ENCODE results near the gene TIGD1. TPM values are rescaled to one million over a fixed set of nuclear protein-coding genes. Genes with fewer than 3 reads are reported as not detected.
"Not testable (repeated sequence)": the region's sequence is repeated elsewhere in the genome, so short reads cannot be mapped to it uniquely, and the experiment has no call there.

Gene TIGD1
- total RNA-seq, 3 donors from 2014 or later: 10.5 to 11.7 (median 11.5) TPM

DNA sequence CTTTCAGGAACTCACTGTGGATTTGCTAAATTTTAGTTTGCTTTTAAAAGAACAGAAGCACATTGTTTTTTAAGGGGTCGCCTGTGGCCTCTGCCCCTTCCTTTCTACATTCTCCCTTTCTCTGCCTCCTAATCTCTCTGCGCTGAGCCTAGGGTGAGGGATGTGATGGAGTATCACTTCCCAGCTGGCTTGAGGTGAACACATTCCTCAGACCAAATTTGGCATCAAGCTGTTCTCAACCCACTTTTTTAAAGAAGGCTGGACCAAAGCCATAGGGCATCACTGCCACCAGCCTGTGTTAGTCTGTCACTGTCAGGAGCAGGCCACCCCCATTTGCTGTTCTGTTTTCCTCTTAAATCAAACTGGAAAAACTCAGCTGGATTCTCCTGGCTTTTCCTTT lies 27.5 kb upstream of the TIGD1 start:
- ATAC-seq (no peak), DNase-seq (no peak)
- peaks cover 45% of the 10 kb centered on the region for H3K36me3 Mint-ChIP-seq (ENCODE audit: insufficient read depth)
- no peak overlapping the region for H3K4me3 Mint-ChIP-seq
- H3K9me3 Mint-ChIP-seq: no peaks in the 10 kb centered on the region
- H3K27me3 Mint-ChIP-seq (ENCODE audit: low read depth): no peaks in the 10 kb centered on the region
- no peaks in the 10 kb centered on the region for H3K4me1 Mint-ChIP-seq (ENCODE audit: low read depth)

DNA sequence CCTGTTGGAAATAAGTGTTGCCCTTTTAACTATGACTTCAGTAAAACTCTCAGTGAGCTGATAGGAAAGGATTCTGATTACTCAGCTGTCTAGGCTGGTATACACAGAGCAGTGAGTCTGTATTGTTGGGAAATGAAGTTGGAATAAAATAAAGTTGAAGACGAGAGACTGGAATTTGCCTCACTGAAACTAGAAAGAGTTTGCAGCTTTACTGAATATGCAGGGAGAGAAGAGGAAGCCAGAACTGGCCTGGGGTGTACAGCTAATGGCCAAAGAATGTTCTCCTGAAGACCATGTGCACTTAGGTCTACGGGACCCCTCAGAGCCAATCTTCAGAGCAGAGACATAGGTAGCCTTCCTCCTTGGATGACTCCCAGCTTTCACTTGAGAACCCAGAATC lies 26.6 kb upstream of the TIGD1 start:
- no peaks in the 10 kb centered on the region for H3K27me3 Mint-ChIP-seq (ENCODE audit: low read depth)
- H3K36me3 Mint-ChIP-seq (ENCODE audit: insufficient read depth): peaks cover 38% of the 10 kb centered on the region
- H3K4me3 Mint-ChIP-seq: no peak overlapping the region
- H3K4me1 Mint-ChIP-seq (ENCODE audit: low read depth): no peaks in the 10 kb centered on the region
- no peak for ATAC-seq
- H3K9me3 Mint-ChIP-seq: no peaks in the 10 kb centered on the region
- DNase-seq: no peak

DNA sequence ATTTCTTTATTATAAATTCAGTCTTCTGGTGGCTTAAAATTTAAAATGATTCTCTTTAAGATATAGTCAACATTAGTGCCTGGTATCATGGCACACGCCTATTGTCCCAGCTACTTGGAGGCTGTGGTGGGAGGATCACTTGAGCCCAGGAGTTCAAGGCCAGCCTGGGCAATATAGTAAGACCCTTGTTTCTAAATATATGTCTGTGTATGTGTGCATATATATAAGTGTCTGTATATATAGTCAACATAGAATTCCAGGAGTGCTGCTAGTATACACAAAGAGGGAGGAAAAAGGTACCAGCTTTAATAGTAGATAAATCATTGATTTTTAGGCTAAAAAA lies 25.0 kb upstream of the TIGD1 start:
- ATAC-seq: no peak
- peaks cover 27% of the 10 kb centered on the region for H3K36me3 Mint-ChIP-seq (ENCODE audit: insufficient read depth)

DNA sequence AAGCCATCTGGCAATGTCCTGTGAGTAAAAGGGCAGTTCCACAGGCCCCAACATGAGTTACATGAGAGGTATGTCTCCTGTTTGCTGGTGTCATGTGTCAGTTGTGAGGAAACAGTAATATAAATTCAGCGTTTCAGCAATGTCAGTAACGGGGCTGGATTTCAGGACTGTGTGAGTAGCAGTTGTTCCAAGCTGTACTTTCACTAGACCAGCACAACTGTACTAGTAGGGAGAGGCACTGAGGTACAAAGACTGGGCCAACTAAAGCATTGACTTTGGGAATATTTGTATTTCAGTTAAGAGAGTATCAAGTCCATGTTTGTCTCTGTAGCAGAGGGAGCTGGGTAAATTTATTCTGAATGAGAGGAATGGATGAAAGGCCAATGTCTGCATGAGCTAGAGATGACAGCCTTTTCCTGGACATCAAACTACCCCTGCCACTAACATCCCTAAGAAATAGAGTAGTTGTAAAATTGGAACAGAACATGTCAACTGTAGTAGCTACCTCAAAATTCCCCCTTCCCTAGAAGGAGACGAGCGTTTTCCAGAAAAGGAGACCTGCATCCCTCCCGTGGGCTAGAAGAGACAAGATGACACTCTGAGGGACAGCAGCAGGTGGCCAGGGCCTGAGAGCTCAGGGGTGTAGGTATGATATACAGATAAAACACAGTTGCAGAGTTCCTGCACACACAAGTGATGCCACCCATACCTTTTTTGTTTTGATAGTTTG lies 24.5 kb upstream of the TIGD1 start:
- DNase-seq (no peak), ATAC-seq (no peak)
- H3K4me3 Mint-ChIP-seq: no peak overlapping the region
- H3K9me3 Mint-ChIP-seq: no peaks in the 10 kb centered on the region
- H3K36me3 Mint-ChIP-seq (ENCODE audit: insufficient read depth): peaks cover 26% of the 10 kb centered on the region
- H3K27me3 Mint-ChIP-seq (ENCODE audit: low read depth): no peaks in the 10 kb centered on the region
- H3K4me1 Mint-ChIP-seq (ENCODE audit: low read depth): no peaks in the 10 kb centered on the region

More for the DNA sequence above, 25.0 kb upstream of the TIGD1 start:
- no peak overlapping the region for H3K4me3 Mint-ChIP-seq
- H3K27me3 Mint-ChIP-seq (ENCODE audit: low read depth): no peaks in the 10 kb centered on the region
- DNase-seq: no peak
- no peaks in the 10 kb centered on the region for H3K9me3 Mint-ChIP-seq
- no peaks in the 10 kb centered on the region for H3K4me1 Mint-ChIP-seq (ENCODE audit: low read depth)

DNA sequence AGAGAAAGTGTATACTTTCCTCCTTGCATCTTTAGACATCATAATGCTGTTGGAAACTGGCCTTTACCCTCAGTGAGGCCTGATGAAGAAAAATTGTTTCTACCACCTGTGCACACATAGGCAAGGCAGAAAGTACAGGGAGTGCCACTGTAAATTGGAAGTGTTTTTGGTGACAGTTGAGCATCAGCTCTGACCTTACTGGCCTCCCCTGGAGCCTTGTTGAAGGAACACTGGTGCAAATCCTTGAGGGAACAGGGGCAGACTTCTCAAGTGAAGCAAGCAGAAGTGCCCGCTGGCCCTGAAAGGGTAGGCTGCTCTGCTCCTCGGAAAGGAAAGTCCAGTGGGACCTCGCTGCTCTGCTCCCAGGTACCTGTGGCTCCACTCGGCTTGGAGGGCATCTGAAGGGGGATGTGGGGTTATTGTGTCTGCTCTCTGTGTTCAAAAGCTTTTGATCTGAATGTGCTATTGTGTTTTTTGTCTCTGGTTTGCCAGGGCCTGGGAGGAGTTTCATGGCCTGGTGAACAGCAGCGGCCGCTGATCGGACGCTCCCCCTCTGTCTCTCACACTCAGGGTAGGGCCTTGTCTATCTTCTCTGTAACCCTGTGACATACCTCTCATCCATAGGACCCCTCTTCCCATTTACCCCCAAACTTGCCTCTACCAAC lies 23.5 kb upstream of the TIGD1 start:
- Mint-ChIP-seq H3K9me3 (no peaks in the 10 kb centered on the region), H3K4me3 (no peak overlapping the region), H3K27me3 (ENCODE audit: low read depth) (no peaks in the 10 kb centered on the region), H3K4me1 (ENCODE audit: low read depth) (no peaks in the 10 kb centered on the region), H3K36me3 (ENCODE audit: insufficient read depth) (peaks cover 32% of the 10 kb centered on the region)
- DNase-seq: no peak
- no peak for ATAC-seq

DNA sequence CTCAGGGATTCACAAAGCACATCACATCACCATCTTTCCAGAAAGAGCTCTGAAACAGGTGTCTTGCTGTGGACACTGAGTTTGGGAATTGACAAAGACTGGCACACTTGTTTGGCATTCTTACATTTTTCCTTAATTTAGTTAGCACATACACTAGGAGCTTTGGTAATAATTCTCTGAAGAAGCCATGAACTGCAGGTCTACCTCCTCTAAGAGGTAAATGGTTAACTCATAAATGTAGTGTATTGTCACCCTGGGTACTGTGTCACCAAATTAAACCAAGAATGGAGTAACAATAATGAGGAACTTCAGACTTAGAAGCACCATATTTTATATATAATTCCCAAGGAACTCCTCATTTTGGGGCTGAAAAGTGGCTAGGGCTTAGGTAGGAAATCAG lies 22.7 kb upstream of the TIGD1 start:
- no peak for ATAC-seq
- Mint-ChIP-seq H3K4me3 (no peak overlapping the region), H3K36me3 (ENCODE audit: insufficient read depth) (peaks cover 39% of the 10 kb centered on the region), H3K27me3 (ENCODE audit: low read depth) (no peaks in the 10 kb centered on the region), H3K9me3 (no peaks in the 10 kb centered on the region), H3K4me1 (ENCODE audit: low read depth) (no peaks in the 10 kb centered on the region)
- no peak for DNase-seq

DNA sequence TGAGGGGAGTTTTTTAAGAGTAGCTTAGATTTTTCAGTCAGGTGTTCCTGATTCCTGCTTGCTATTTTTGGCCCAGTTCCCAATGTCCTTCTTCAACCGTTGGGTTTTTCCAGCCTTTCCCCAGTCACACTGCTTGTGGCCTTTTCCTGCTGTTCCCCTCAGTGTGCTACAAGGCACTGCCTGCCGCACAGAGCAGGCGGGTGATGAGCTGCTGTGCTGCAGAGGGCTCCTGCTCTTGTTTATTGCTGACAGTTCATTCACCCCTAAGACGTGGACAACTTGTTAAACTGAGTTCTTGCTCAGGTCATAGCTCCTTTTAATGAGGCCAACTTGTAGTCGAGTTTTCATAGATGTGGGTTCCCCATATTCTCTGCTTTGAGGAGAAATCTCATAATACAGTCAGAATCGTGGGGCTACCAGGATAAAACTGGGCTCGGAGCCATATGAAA lies 20.7 kb upstream of the TIGD1 start:
- no peaks in the 10 kb centered on the region for H3K9me3 Mint-ChIP-seq
- no peak overlapping the region for H3K4me3 Mint-ChIP-seq
- no peaks in the 10 kb centered on the region for H3K4me1 Mint-ChIP-seq (ENCODE audit: low read depth)
- ATAC-seq (no peak), DNase-seq (no peak)
- H3K36me3 Mint-ChIP-seq (ENCODE audit: insufficient read depth): peaks cover 42% of the 10 kb centered on the region
- H3K27me3 Mint-ChIP-seq (ENCODE audit: low read depth): no peaks in the 10 kb centered on the region

DNA sequence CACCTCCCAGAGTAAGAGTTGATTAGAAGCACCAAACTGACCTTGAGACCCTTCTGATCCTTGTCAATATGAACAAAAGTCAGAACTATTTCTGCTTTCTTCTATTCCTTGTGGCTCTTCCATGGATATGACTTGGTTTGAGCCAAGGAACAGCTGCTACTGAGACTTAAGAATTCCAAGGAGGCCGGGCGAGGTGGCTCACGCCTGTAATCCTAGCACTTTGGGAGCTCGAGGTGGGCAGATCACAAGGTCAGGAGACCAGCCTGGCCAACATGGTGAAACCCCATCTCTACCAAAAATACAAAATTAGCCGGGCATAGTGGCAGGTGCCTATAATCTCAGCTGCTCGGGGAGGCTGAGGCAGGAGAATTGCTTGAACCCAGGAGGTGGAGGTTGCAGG lies 20.1 kb upstream of the TIGD1 start:
- H3K4me1 Mint-ChIP-seq (ENCODE audit: low read depth); H3K9me3 Mint-ChIP-seq; ATAC-seq; H3K4me3 Mint-ChIP-seq; H3K27me3 Mint-ChIP-seq (ENCODE audit: low read depth); DNase-seq: not testable (repeated sequence)
- peaks cover 44% of the 10 kb centered on the region for H3K36me3 Mint-ChIP-seq (ENCODE audit: insufficient read depth)

DNA sequence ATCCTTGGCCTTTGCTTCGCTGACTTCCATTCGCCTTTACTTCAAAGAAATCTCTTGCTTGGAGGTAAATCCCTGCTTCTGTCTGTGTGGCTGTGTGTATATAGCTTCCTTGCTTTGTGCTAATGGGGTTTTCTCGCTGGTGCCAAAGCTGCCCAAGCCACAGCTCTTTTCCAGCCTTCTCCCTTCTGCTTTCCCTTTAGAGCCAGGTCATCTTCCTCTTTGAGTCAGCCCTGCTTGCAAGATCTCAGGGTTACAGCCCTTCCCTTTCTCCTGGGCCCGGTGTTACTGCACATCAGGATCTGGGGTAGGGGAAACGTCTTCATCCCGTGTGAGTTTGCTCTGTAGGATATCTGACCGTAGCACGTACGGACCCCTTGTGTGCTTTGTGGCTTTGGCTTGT lies 19.2 kb upstream of the TIGD1 start:
- DNase-seq (no peak), ATAC-seq (no peak)
- Mint-ChIP-seq H3K4me3 (no peak overlapping the region), H3K4me1 (ENCODE audit: low read depth) (no peaks in the 10 kb centered on the region), H3K36me3 (ENCODE audit: insufficient read depth) (peaks cover 46% of the 10 kb centered on the region), H3K27me3 (ENCODE audit: low read depth) (no peaks in the 10 kb centered on the region), H3K9me3 (no peaks in the 10 kb centered on the region)

DNA sequence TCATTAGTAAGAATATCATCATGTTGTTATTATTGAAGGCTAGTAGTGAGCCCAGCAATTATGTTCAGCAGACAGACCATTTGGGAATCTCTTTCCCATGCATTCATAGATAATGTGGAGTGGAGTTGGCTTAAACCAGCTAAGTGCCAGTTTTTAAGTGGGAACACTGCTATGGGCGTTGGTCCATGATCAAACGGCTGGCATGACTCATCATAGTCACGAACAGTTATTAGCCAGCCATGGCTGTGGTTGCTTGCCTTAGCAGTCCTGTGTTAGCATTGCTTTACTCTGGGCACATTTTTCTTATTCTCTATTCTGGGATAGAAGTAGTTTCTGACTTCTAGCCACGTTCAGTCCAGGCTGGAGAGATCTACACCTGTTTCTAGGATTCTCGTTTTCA lies 17.8 kb upstream of the TIGD1 start:
- ATAC-seq (no peak), DNase-seq (no peak)
- H3K4me3 Mint-ChIP-seq: no peak overlapping the region
- H3K36me3 Mint-ChIP-seq (ENCODE audit: insufficient read depth): peaks cover 52% of the 10 kb centered on the region
- no peaks in the 10 kb centered on the region for H3K27me3 Mint-ChIP-seq (ENCODE audit: low read depth)
- H3K9me3 Mint-ChIP-seq: no peaks in the 10 kb centered on the region
- no peaks in the 10 kb centered on the region for H3K4me1 Mint-ChIP-seq (ENCODE audit: low read depth)

DNA sequence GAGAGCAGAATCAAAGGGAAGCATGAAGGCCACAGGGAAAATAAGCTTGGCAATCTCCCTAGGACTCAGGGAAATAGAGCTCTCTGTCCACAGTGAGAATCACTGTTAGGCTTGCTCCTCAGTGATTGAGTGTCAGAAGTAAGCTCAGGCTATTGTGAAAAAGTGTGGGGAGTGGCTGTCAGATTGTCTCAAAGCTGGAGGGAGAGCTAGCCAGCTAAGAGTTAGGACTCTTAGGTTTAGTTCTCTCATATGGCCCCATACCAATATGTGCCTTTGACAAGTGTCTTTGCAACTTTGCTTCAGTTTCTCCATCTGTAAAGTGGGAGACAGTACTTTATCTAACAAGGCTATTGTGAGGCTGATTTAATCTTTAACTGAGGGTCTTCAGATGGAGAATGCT lies 17.4 kb upstream of the TIGD1 start:
- Mint-ChIP-seq H3K4me1 (ENCODE audit: low read depth) (no peaks in the 10 kb centered on the region), H3K27me3 (ENCODE audit: low read depth) (no peaks in the 10 kb centered on the region), H3K9me3 (no peaks in the 10 kb centered on the region), H3K36me3 (ENCODE audit: insufficient read depth) (peaks cover 53% of the 10 kb centered on the region), H3K4me3 (no peak overlapping the region)
- no peak for DNase-seq
- ATAC-seq: no peak

DNA sequence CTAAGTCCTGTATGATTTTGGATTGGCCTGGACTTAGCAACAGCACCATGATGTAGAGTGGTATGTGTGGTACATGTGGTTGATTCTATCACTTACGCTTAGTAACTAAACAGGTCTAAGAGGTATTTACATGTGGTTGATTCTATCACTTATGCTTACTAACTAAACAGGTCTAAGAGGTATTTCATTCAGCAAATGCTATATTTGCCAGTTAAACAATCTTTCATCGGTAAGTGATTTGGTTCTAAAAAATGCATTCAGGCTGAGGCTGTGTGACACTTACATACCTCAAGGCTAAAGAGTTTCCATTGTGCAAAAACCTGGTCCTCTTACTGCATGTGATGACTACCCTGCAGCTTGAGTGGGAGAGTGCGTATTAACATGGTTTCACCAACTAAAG lies 13.2 kb upstream of the TIGD1 start:
- peaks cover 51% of the 10 kb centered on the region for H3K36me3 Mint-ChIP-seq (ENCODE audit: insufficient read depth)
- ATAC-seq (peak in 1 of 2 donors; percentile 37), DNase-seq (no peak)
- no peaks in the 10 kb centered on the region for H3K4me1 Mint-ChIP-seq (ENCODE audit: low read depth)
- H3K4me3 Mint-ChIP-seq: no peak overlapping the region
- H3K9me3 Mint-ChIP-seq: no peaks in the 10 kb centered on the region
- no peaks in the 10 kb centered on the region for H3K27me3 Mint-ChIP-seq (ENCODE audit: low read depth)

DNA sequence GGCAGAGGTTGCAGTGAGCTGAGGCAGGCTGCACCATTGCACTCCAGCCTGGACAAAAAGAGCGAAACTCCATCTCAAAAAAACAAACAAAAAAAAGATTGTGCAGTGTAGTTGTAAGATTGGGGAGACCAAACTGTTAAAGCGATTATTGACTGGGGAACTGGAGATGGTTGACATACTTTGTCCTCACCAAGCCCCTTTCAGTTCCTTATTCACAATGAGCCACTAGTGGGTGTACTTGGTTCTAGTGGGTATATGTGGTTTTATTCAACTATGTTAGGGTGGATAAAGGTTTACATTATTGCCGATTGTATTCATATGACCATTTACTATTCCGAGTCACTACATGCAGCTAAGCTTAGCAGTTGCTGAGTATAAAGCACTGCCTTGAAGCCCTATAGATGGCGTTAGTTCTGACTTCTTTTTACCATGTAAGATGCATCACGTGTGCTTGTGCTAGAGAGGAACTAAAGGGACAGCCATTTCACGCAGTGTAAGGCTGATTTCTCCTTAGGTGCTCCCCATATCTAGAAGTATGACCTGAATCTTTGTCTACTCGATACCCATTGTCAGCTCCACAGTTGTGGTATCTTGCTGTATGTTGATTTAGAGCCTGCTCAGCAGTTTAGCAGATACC lies 12.3 kb upstream of the TIGD1 start:
- no peaks in the 10 kb centered on the region for H3K27me3 Mint-ChIP-seq (ENCODE audit: low read depth)
- peaks cover 48% of the 10 kb centered on the region for H3K36me3 Mint-ChIP-seq (ENCODE audit: insufficient read depth)
- no peak for ATAC-seq
- H3K4me3 Mint-ChIP-seq: no peak overlapping the region
- no peak for DNase-seq
- H3K9me3 Mint-ChIP-seq: no peaks in the 10 kb centered on the region
- H3K4me1 Mint-ChIP-seq (ENCODE audit: low read depth): no peaks in the 10 kb centered on the region

DNA sequence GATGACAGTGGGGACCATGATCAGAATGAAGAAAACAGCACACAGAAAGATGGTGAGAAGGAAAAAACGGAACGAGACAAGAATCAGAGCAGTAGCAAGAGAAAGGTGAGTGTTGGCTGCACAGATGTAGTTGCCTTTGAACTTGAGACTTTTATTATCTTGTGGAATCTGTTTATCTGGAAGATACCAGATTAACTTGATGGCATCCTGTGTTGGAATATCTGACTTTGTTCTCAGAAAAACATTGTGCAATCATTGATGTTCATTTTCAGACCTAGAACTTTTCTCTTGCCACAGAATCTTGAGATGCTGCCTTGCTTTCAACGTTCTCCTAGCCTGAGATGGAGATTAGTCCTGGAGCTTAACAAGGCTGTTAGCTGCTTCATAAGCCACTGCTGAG lies 6.1 kb upstream of the TIGD1 start:
- Mint-ChIP-seq H3K9me3 (no peaks in the 10 kb centered on the region), H3K4me1 (ENCODE audit: low read depth) (peaks cover 48% of the 10 kb centered on the region), H3K36me3 (ENCODE audit: insufficient read depth) (peaks cover 49% of the 10 kb centered on the region), H3K27me3 (ENCODE audit: low read depth) (no peaks in the 10 kb centered on the region), H3K4me3 (no peak overlapping the region)
- DNase-seq (no peak), ATAC-seq (no peak)

DNA sequence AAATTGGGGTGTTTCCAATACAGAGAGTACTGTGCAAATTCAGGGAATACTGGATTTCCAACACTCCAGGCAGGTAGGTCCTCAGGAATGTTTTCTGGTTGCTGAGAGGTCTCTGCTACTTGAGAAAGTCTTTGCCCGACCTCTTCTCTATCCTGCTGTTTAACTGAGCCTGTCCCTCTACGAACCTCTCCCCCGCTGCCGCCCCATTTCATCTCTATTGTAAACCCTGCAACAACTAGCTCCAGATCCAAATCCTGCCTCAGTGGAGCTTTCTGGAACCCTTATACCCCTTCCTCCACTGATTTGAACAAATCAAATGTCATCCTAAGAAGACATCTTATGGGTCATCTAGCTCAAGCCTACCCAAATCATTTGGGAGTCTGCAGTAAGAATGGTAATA lies 1.4 kb upstream of the TIGD1 start:
- no peak for ATAC-seq
- Mint-ChIP-seq H3K9me3 (peaks cover 5% of the 10 kb centered on the region), H3K36me3 (ENCODE audit: insufficient read depth) (peaks cover 39% of the 10 kb centered on the region), H3K4me3 (peak overlapping the region; percentile 99), H3K4me1 (ENCODE audit: low read depth) (peaks cover 77% of the 10 kb centered on the region), H3K27me3 (ENCODE audit: low read depth) (no peaks in the 10 kb centered on the region)
- no peak for DNase-seq

Measured in activated T-cell treated with anti-CD3 and anti-CD28 coated beads, Interleukin-2, amount 50 U/mL, for 4 hours (primary cell).